Hematopoietic multipotent progenitor cell treated with erythropoietin and hydrocortisone succinate and interleukin-3 and kit ligand, for 6 days (in vitro differentiated cells): Measurements from ENCODE around the gene SLC4A9.

Experiments
- DNase-seq: peaks from one replicate; pipeline ENCODE4 v3.0.0-alpha.2; 2015

The SLC4A9 gene

GRCh38 chr5:140360101-140360500 is at the start of gene SLC4A9:
SLC4A9 (plus strand) TSS chr5:140360194; CDS start chr5:140360237, 43 bp downstream.
- DNase-seq, result no peak

GRCh38 chr5:140310434-140310833 is 49.6 kb upstream of the SLC4A9 start:
- no peak for DNase-seq

GRCh38 chr5:140311011-140311467 is 49.0 kb upstream of the SLC4A9 start:
- no peak for DNase-seq

- DNase-seq, result no peak
Measured at GRCh38 chr5:140312067-140312790, 47.8 kb upstream of the SLC4A9 start.

DNA sequence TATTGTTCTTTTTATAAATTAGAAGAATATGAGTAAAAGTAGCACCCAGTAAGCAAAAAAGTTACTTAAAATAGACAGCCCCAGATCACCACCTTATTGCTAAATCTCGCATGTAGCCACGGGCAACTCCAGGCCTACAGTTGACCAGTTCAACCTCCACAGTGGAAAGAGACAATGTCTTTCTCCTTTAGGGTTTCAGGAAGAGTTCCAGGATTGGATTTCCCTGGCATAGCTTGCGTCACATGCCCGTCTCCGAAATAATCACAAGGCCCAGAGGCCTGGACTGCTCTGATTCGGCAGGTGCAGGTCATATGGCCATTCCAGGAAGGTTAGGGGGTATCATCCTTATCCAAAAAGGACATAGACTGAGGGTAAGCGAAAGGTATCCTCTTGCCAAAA is 47.2 kb upstream of the SLC4A9 start:
- no peak for DNase-seq

DNA sequence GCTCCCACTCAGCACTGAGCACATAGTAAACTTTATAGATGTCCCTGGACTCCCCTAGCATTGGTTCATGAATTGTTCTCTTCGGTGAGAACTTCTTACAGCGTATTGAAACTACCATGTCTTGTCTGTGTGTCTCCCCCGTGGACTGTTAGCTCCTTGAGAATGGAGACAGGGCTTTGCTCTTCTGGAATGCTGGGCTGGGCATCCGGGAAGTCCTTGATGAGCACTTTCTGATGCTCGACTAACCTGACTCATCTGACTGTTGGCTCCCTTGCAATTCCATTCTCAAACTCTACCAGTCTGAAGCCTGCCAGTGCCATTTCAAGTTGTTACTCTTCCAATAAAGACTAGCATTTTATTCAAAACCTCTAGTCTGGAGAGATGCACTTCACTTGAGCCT is 42.1 kb upstream of the SLC4A9 start:
- no peak for DNase-seq

DNA sequence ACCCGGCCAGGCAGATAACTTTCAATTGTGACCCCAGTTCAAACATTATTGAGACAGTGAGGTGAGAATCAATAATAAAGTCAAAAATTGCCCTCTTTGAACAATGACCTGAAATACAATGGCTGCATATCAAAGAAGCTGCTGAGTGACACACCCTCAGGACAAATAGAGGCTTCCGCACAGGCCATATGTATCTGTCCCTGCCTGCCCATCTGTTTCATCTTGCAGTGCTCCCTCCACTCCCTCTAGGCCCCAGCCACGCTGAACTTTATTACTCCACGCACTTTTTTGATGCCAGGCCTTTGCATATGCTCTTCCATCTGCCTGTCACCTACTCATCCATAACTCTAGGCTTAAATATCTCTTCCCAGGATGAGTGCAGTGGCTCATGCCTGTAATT is 41.2 kb upstream of the SLC4A9 start:
- DNase-seq, result no peak

- peak; percentile 40 for DNase-seq
Measured at GRCh38 chr5:140319833-140320232, 40.2 kb upstream of the SLC4A9 start.

GRCh38 chr5:140321796-140322195 is 38.2 kb upstream of the SLC4A9 start:
- DNase-seq, result no peak

DNA sequence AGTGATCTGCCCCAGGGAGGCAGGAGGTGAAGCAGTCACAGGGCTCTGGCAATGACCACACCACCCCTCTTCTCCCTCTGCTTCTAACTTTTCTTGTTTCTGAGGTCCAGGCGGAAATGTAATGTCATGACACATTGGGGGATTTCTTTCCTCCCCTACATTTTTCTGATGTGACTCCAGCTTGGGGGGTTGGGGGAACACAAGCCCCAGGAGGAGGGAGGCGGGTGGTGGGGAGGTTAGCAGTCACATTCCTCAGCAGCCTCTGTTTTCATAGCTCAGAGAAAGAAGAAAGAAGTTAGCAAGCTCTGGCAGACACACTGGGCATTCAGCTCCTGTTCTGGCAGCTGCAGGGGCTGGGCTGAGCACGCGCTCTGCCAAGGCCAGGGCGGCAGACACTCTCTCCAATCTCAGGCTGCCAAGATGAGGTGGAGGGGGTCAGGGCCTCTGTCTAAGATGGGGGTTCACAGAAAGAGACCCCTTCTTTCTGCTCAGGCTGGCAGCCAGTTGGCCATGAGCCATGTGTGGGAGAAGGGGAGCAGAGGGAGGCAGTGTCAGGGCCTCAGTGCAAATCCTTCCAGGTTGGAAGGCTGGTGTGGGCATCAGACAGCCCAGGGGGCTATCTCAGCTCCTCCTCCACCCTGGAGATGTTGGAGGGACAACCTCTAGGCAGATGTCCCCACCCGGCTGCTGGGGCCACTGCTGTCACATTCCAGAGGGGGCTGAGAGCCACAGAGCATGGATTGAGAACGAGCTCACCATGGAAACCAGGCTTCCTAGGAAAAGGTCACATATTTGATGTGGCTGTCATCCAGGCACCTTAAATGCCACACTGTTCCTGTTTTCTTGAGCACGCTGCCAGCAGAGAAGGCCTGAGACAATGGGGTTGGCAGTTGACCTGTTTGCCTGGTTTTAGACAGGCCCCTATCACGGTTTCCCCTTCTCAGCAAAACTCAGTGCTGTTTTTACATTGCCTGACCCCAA is 37.0 kb upstream of the SLC4A9 start:
- no peak for DNase-seq

DNA sequence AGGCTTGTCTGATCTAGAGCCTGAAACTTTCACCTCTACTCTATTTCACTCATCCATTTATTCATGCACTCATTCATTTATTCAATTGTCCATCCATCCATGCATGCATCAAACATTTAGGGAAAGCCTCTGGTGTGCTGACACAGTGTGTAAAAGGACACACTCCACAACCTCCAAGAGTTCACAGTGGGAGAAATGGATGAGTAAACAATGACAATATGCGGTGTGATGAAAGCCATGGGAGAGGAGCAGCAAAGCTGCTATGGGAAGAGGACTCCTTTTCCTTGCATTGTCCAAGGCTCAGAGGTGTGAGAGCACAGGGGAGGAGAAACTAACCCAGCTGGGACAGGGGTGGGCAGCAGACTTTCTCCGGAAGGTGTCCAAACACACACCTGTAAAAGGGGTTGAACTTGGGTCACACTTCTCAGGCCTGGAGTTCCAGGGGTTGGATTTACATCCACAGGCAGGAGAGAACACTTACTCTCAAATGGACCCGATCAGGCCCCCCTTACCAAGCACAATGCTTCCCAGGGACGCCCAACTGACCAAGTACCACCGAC is 35.9 kb upstream of the SLC4A9 start:
- no peak for DNase-seq

- DNase-seq, result no peak
Measured at GRCh38 chr5:140324617-140325241, 35.3 kb upstream of the SLC4A9 start.

DNA sequence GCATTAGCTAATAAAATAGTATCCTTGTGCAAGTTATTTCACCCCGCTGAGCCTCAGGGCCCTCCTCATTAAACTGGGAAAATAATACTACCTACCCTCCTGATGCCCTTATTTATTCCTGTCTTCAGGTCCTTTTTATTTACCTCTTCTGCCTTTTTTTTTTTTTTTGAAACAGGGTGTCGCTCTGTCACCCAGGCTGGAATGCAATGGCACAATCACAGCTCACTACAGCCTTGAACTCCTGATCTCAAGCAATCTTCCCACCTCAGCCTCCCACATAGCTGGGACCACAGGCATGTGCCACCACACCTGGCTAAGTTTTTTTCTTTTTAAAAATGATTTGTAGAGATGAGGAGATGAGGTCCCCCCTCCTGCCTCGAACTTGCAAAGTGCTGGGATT is 34.5 kb upstream of the SLC4A9 start:
- DNase-seq, result no peak

DNA sequence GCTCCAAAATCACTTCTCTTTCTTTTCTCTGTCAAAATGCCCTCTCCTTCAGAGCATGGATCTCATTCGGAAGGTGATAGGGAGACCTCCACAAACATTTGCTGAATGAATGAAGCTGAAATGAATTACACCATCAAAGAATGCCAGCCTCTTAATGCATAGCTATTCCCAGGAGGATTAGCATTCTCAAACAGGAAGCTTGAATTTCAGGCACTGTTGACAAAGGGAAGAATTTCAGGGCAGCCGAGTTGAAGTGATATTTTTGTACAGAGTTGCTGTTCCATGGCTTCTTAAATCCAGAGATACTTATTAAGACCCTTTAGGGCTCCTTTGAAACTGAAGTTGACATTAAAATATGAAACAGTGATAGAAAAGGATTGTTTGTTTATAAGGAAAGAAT is 32.4 kb upstream of the SLC4A9 start:
- no peak for DNase-seq

DNA sequence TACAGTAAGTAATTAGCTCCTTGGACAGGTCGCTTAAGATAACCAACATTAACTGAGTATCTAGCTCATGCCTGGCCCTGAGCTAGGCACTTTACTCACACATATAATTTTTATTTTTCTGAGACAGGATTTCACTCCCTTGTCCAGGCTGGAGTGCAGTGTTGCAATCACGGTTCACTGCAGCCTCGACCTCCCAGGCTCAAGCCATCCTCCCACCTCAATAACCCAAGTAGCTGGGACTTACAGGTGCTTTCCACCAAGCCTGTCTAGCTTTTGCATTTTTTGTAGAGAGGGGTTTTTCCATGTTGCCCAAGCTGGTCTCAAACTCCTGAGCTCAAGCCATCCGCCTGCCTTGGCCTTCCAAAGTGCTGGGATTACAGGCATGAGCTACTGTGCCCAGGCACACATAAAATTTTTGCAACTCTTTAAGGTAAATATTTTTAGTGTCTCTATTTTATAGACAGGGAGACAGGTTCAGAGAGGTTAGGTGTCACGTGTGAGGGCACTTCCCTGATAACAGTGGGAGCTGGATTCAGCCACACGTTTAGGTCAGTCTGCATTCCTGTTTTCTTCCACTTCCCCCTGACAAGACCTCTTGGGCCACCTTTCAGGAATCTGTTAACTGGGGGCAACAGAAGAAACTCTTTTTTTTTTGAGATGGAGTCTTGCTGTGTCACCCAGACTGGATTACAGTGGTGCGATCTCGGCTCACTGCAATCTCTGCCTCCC is 31.8 kb upstream of the SLC4A9 start:
- no peak for DNase-seq

GRCh38 chr5:140329739-140330481 is 30.1 kb upstream of the SLC4A9 start:
- no peak for DNase-seq

DNA sequence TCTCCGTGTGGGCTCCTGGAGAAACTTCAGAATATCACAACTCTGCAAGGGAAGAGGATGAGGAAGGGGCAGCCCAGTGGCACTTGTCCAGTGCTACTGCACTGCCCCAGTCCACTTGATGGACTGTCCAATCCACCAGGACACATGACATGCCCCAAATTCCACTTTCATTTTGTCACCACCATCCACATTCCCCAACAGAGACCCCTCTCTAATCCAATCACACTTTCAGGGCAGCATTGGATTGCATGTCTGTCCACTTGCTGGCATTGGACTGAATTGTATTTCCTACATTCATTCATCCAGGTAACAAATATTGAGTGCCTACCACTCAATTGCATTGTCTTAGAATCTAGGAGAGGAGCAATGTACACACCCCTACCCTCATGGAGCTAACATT is 28.4 kb upstream of the SLC4A9 start:
- DNase-seq, result no peak

DNA sequence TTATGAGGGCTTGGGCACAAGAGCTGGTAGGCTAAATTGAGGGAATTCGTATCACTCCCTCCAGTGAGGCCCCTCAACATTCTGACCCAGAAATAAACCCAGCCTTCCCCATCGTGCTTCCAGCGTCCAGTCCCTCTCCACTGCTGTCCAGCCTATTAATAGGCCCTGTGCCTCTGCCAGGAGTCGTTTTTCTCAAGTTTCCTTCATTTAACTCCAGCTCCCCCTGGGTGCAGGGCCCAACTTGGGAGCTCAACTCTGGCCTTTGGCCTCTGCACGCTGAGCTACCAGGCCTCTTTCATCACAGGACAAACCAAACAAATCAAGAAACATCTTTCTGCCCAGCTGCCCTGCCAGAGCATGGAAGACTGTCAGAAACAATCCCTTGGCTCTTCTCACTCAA is 23.6 kb upstream of the SLC4A9 start:
- DNase-seq, result no peak

- no peak for DNase-seq
Measured at GRCh38 chr5:140337880-140338279, 22.1 kb upstream of the SLC4A9 start.

DNA sequence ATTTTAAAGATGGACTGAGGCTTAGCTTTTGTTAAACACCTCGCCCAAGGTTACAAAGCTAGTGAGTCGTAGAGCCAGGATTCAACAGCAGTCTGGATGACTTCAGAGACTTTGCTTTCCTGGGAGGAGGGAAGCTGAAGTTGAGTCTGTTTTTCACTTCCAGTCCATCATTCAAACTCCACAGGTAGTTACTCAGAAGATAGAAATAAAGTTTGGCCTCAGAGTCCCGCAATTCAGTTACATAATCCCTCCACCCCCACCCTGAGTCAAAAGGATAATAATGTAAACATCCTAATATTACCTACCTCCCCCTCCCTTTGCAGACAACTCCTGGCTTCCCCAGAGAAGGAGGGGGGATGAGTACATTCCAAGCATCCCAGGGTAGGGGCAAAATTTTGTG is 21.7 kb upstream of the SLC4A9 start:
- no peak for DNase-seq

GRCh38 chr5:140338908-140339307 is 21.1 kb upstream of the SLC4A9 start:
- no peak for DNase-seq

GRCh38 chr5:140339636-140340035 is 20.4 kb upstream of the SLC4A9 start:
- DNase-seq, result no peak
